ENCODE results near the gene COL9A1. TPM values are rescaled to one million over a fixed set of nuclear protein-coding genes. Genes with fewer than 3 reads are reported as not detected.

Gene COL9A1
- total RNA-seq, 1 donor from 2014 or later: 8.7 TPM

- H3K9me3 Mint-ChIP-seq: peaks cover 4% of the 10 kb centered on the region
- H3K4me3 Mint-ChIP-seq: no peak overlapping the region
- TF ChIP-seq CTCF (IDR thresholded peaks at IDR 0.05; ENCODE audit: unreplicated experiment): no peak
- DNase-seq (ENCODE audit: low spot score in 2 of 2, unreplicated experiment in 2 of 2): no peak
- H3K4me1 Mint-ChIP-seq: no peaks in the 10 kb centered on the region
- no peaks in the 10 kb centered on the region for H3K27me3 Mint-ChIP-seq (ENCODE audit: low read depth)
- no peak overlapping the region for H3K27ac Mint-ChIP-seq
- no peaks in the 10 kb centered on the region for H3K36me3 Mint-ChIP-seq
Measured at GRCh38 chr6:70184723-70185122, 118.2 kb downstream of the COL9A1 start.

GRCh38 chr6:70183538-70183937 is 119.3 kb downstream of the COL9A1 start:
- Mint-ChIP-seq H3K9me3 (peaks cover 13% of the 10 kb centered on the region), H3K4me1 (no peaks in the 10 kb centered on the region), H3K27me3 (ENCODE audit: low read depth) (no peaks in the 10 kb centered on the region), H3K36me3 (no peaks in the 10 kb centered on the region), H3K4me3 (no peak overlapping the region), H3K27ac (no peak overlapping the region)
- TF ChIP-seq CTCF (IDR thresholded peaks at IDR 0.05; ENCODE audit: unreplicated experiment): no peak
- DNase-seq (ENCODE audit: low spot score in 2 of 2, unreplicated experiment in 2 of 2): no peak

- Mint-ChIP-seq H3K4me3 (no peak overlapping the region), H3K36me3 (no peaks in the 10 kb centered on the region), H3K9me3 (peaks cover 13% of the 10 kb centered on the region), H3K27ac (no peak overlapping the region), H3K27me3 (ENCODE audit: low read depth) (no peaks in the 10 kb centered on the region), H3K4me1 (no peaks in the 10 kb centered on the region)
- DNase-seq (ENCODE audit: low spot score in 2 of 2, unreplicated experiment in 2 of 2): no peak
- TF ChIP-seq CTCF (IDR thresholded peaks at IDR 0.05; ENCODE audit: unreplicated experiment): no peak
Measured at GRCh38 chr6:70180901-70181599, 121.8 kb downstream of the COL9A1 start.

GRCh38 chr6:70180183-70180900 is 122.5 kb downstream of the COL9A1 start:
- Mint-ChIP-seq H3K9me3 (peaks cover 13% of the 10 kb centered on the region), H3K4me1 (no peaks in the 10 kb centered on the region), H3K4me3 (no peak overlapping the region), H3K27me3 (ENCODE audit: low read depth) (no peaks in the 10 kb centered on the region), H3K27ac (no peak overlapping the region), H3K36me3 (no peaks in the 10 kb centered on the region)
- DNase-seq (ENCODE audit: low spot score in 2 of 2, unreplicated experiment in 2 of 2): no peak
- no peak for TF ChIP-seq CTCF (IDR thresholded peaks at IDR 0.05; ENCODE audit: unreplicated experiment)

- DNase-seq (ENCODE audit: low spot score in 2 of 2, unreplicated experiment in 2 of 2): no peak
- no peak overlapping the region for H3K27ac Mint-ChIP-seq
- no peaks in the 10 kb centered on the region for H3K4me1 Mint-ChIP-seq
- no peaks in the 10 kb centered on the region for H3K27me3 Mint-ChIP-seq (ENCODE audit: low read depth)
- H3K4me3 Mint-ChIP-seq: no peak overlapping the region
- peaks cover 13% of the 10 kb centered on the region for H3K9me3 Mint-ChIP-seq
- no peak for TF ChIP-seq CTCF (IDR thresholded peaks at IDR 0.05; ENCODE audit: unreplicated experiment)
- H3K36me3 Mint-ChIP-seq: no peaks in the 10 kb centered on the region
Measured at GRCh38 chr6:70176842-70177550, 125.9 kb downstream of the COL9A1 start.

Data from mesothelial cell of epicardium (in vitro differentiated cells).